ENCODE data around the gene C15orf39.

The C15orf39 gene

GRCh38 chr15:75202251-75203016 is 752 bp downstream of the C15orf39 start:
- peak overlapping the region; percentile 87 for H3K27ac ChIP-seq
- DNase-seq = peak; percentile 48
- peak overlapping the region; percentile 89 for H3K4me3 ChIP-seq (ENCODE audit: low read depth, low read length)
- peaks cover 11% of the 10 kb centered on the region for H3K36me3 ChIP-seq (replicated peaks)
- H3K27me3 ChIP-seq (replicated peaks) = no peaks in the 10 kb centered on the region
- in situ Hi-C loops (cut with HindIII; ENCODE audit: low pct_ligation_motif_present, low sequenced_read_pairs) = no loop called here
- peak; percentile 3 for TF ChIP-seq CTCF (IDR thresholded peaks at IDR 0.05; ENCODE audit: low read depth, low read length, missing control alignments)

- TF ChIP-seq CTCF (IDR thresholded peaks at IDR 0.05; ENCODE audit: low read depth, low read length, missing control alignments) = peak; percentile 0
- peak; percentile 12 for DNase-seq
- no peaks in the 10 kb centered on the region for H3K27me3 ChIP-seq (replicated peaks)
- peak overlapping the region; percentile 89 for H3K4me3 ChIP-seq (ENCODE audit: low read depth, low read length)
- H3K36me3 ChIP-seq (replicated peaks) = peaks cover 19% of the 10 kb centered on the region
- in situ Hi-C loops (cut with HindIII; ENCODE audit: low pct_ligation_motif_present, low sequenced_read_pairs) = no loop called here
- peak overlapping the region; percentile 87 for H3K27ac ChIP-seq
Observed at GRCh38 chr15:75203017-75203907, 1.6 kb downstream of the C15orf39 start.

GRCh38 chr15:75203908-75204263 is 2.2 kb downstream of the C15orf39 start:
- no peak for DNase-seq
- no peaks in the 10 kb centered on the region for H3K27me3 ChIP-seq (replicated peaks)
- no peak for TF ChIP-seq CTCF (IDR thresholded peaks at IDR 0.05; ENCODE audit: low read depth, low read length, missing control alignments)
- peak overlapping the region; percentile 53 for H3K27ac ChIP-seq
- peak overlapping the region; percentile 89 for H3K4me3 ChIP-seq (ENCODE audit: low read depth, low read length)
- H3K36me3 ChIP-seq (replicated peaks) = peaks cover 25% of the 10 kb centered on the region
- in situ Hi-C loops (cut with HindIII; ENCODE audit: low pct_ligation_motif_present, low sequenced_read_pairs) = no loop called here

- Histone ChIP-seq H3K27ac (peak overlapping the region; percentile 53), H3K36me3 (replicated peaks) (peaks cover 31% of the 10 kb centered on the region), H3K4me3 (ENCODE audit: low read depth, low read length) (no peak overlapping the region), H3K27me3 (replicated peaks) (no peaks in the 10 kb centered on the region)
- in situ Hi-C loops (cut with HindIII; ENCODE audit: low pct_ligation_motif_present, low sequenced_read_pairs) = no loop called here
- DNase-seq = peak; percentile 86
- peak; percentile 97 for TF ChIP-seq CTCF (IDR thresholded peaks at IDR 0.05; ENCODE audit: low read depth, low read length, missing control alignments)
Observed at GRCh38 chr15:75204340-75205063, 2.8 kb downstream of the C15orf39 start.

- H3K27me3 ChIP-seq (replicated peaks) = no peaks in the 10 kb centered on the region
- in situ Hi-C loops (cut with HindIII; ENCODE audit: low pct_ligation_motif_present, low sequenced_read_pairs) = no loop called here
- H3K36me3 ChIP-seq (replicated peaks) = peaks cover 37% of the 10 kb centered on the region
- H3K4me3 ChIP-seq (ENCODE audit: low read depth, low read length) = no peak overlapping the region
- H3K27ac ChIP-seq = no peak overlapping the region
- TF ChIP-seq CTCF (IDR thresholded peaks at IDR 0.05; ENCODE audit: low read depth, low read length, missing control alignments) = no peak
- DNase-seq = no peak
Observed at GRCh38 chr15:75205064-75205395, 3.3 kb downstream of the C15orf39 start.

Measured in brain microvascular endothelial cell (primary cell).